Keratinocyte (primary cell): ENCODE data around the gene DYNC1I1. TPM values are rescaled to one million over a fixed set of nuclear protein-coding genes. Genes with fewer than 3 reads are reported as not detected.

Source experiments
- DNase-seq: peaks from one replicate; pipeline ENCODE4 v3.0.0-alpha.2; 2011; ENCODE audit warnings: low read depth, missing footprints, low spot score
- FAIRE-seq: peaks from 2 replicates; lab custom pipeline; 2011; peaks lifted over from hg19 to GRCh38; lab: Jason Lieb, UNC
- H2AFZ ChIP-seq: 2 replicates; pipeline ENCODE4 v1.6.0; 2012; ENCODE audit warnings: low read length, control low read depth, inconsistent platforms; ENCODE audit not compliant: control insufficient read depth
- H3K27ac ChIP-seq: 2 replicates; pipeline ENCODE4 v1.5.1; 2011; ENCODE audit warnings: low read length; ENCODE audit not compliant: control insufficient read depth, insufficient read depth
- H3K27me3 ChIP-seq: 3 replicates; pipeline ENCODE4 v1.6.0; 2011; ENCODE audit warnings: low read length; ENCODE audit not compliant: control insufficient read depth, insufficient read depth; ENCODE audit errors: extremely low read depth
- H3K36me3 ChIP-seq, 2 experiments: 2 replicates in 1 of 2; 3 replicates in 1 of 2; pipeline ENCODE4 v1.5.1; 2011; ENCODE audit warnings: low read length in 2 of 2, mild to moderate bottlenecking in 1 of 2; ENCODE audit not compliant: control insufficient read depth in 2 of 2, insufficient read depth in 2 of 2; ENCODE audit errors: extremely low read depth in 1 of 2
- H3K4me1 ChIP-seq: 3 replicates; pipeline ENCODE4 v1.5.1; 2011; ENCODE audit warnings: low read length; ENCODE audit not compliant: control insufficient read depth, insufficient read depth; ENCODE audit errors: extremely low read depth
- H3K4me2 ChIP-seq: 3 replicates; pipeline ENCODE4 v1.6.0; 2011; ENCODE audit warnings: low read depth, low read length; ENCODE audit not compliant: control insufficient read depth, insufficient read depth; ENCODE audit errors: extremely low read depth
- H3K4me3 ChIP-seq, 3 experiments: fragments of 200-600 bp in 1 of 3; sonication (generic) in 1 of 3; 2 replicates in 2 of 3; 3 replicates in 1 of 3; pipeline ENCODE4 v1.5.1; 2011 to 2016; ENCODE audit warnings: low read length in 3 of 3, mild to moderate bottlenecking in 3 of 3, control low read depth in 2 of 3, inconsistent platforms in 1 of 3, low read depth in 1 of 3, mixed read lengths in 1 of 3, mixed run types in 1 of 3, moderate library complexity in 1 of 3; ENCODE audit not compliant: control insufficient read depth in 2 of 3, insufficient read depth in 2 of 3; ENCODE audit errors: extremely low read depth in 1 of 3
- H3K79me2 ChIP-seq: 2 replicates; pipeline ENCODE4 v1.6.0; 2012; ENCODE audit warnings: low read length; ENCODE audit not compliant: control insufficient read depth, insufficient read depth
- H3K9ac ChIP-seq: 3 replicates; pipeline ENCODE4 v1.6.0; 2011; ENCODE audit warnings: low read length; ENCODE audit not compliant: control insufficient read depth, insufficient read depth; ENCODE audit errors: extremely low read depth
- H3K9me1 ChIP-seq: 3 replicates; pipeline ENCODE4 v1.6.0; 2011; ENCODE audit warnings: low read length; ENCODE audit not compliant: control insufficient read depth, insufficient read depth; ENCODE audit errors: extremely low read depth
- H3K9me3 ChIP-seq: 2 replicates; pipeline ENCODE4 v1.5.1; 2012; ENCODE audit warnings: low read depth, low read length; ENCODE audit not compliant: control insufficient read depth
- H4K20me1 ChIP-seq: 3 replicates; pipeline ENCODE4 v1.6.0; 2011; ENCODE audit warnings: low read length; ENCODE audit not compliant: control insufficient read depth, insufficient read depth; ENCODE audit errors: extremely low read depth
- CTCF ChIP-seq, 3 experiments: IDR thresholded peaks in 1 of 3; conservative IDR thresholded peaks in 1 of 3; optimal IDR thresholded peaks in 1 of 3; 2 replicates in 2 of 3; 3 replicates in 1 of 3; pipeline versions ENCODE3 to v1.5.1; 2011; ENCODE audit warnings: low read length in 3 of 3, mild to moderate bottlenecking in 3 of 3, moderate library complexity in 2 of 3, control low read depth in 1 of 3, inconsistent platforms in 1 of 3; ENCODE audit not compliant: insufficient read depth in 2 of 3; ENCODE audit errors: extremely low read depth in 1 of 3
- EZH2 ChIP-seq: IDR thresholded peaks from one replicate; pipeline ENCODE4 v1.6.1; 2012; ENCODE audit warnings: inconsistent platforms, mild to moderate bottlenecking, low read length, moderate library complexity
- dilution Hi-C: fragments of 300-500 bp; cut with MboI; formaldehyde crosslinking; loops from one replicate; pipeline ENCODE4 v1.7.0; 2020; ENCODE audit warnings: low sequenced_read_pairs; ENCODE audit not compliant: extremely low pct_ligation_motif_present
- polyA plus RNA-seq, 5 experiments: library from polyadenylated mRNA; depleted of rRNA in 3 of 5; stranded (reverse) in 3 of 5; stranded (forward) in 1 of 5; unstranded in 1 of 5; fragments of >200 nt; gene quantifications; 1 replicate in 1 of 5; 2 replicates in 3 of 5; 3 replicates in 1 of 5; pipeline versions ENCODE4 v1.2.1 to v1.2.3, GENCODE V29; 2011 to 2012; ENCODE audit warnings: missing spikeins in 2 of 5, low read depth in 1 of 5, low replicate concordance in 1 of 5

Gene DYNC1I1
- polyA plus RNA-seq, 1 donor (not counting 4 experiments of a cell fraction or from before 2014, with no cell fraction given), result 0.10 TPM

- dilution Hi-C loops, result no loop called here
- no peaks in the 10 kb centered on the region for H3K79me2 ChIP-seq
- H3K36me3 ChIP-seq, result no peaks in the 10 kb centered on the region
- H3K9me3 ChIP-seq, result no peaks in the 10 kb centered on the region
- no peaks in the 10 kb centered on the region for H3K4me1 ChIP-seq
- DNase-seq, result no peak
- H3K4me2 ChIP-seq, result no peak overlapping the region
- no peak overlapping the region for H2AFZ ChIP-seq
- no peak for TF ChIP-seq CTCF (optimal IDR thresholded peaks at IDR 0.05 in 1 of 3, IDR thresholded peaks at IDR 0.05 in 1 of 3, conservative IDR thresholded peaks at IDR 0.05 in 1 of 3; ENCODE audit: extremely low read depth in 1 of 3, insufficient read depth in 2 of 3, low read length in 3 of 3)
- no peak for TF ChIP-seq EZH2
- H3K27ac ChIP-seq, result no peak overlapping the region
- no peak overlapping the region for H3K9ac ChIP-seq
- H3K4me3 ChIP-seq, result no peak overlapping the region
- H4K20me1 ChIP-seq, result no peaks in the 10 kb centered on the region
- H3K9me1 ChIP-seq, result no peaks in the 10 kb centered on the region
- no peaks in the 10 kb centered on the region for H3K27me3 ChIP-seq
- no peak for FAIRE-seq
Observed at GRCh38 chr7:96014617-96015016, 242.3 kb downstream of the DYNC1I1 start.

GRCh38 chr7:96016056-96016586 is 243.8 kb downstream of the DYNC1I1 start:
- Histone ChIP-seq H4K20me1 (no peaks in the 10 kb centered on the region), H3K9me1 (no peaks in the 10 kb centered on the region), H3K79me2 (no peaks in the 10 kb centered on the region), H3K27me3 (no peaks in the 10 kb centered on the region), H3K36me3 (no peaks in the 10 kb centered on the region), H3K9me3 (no peaks in the 10 kb centered on the region), H3K27ac (no peak overlapping the region), H2AFZ (no peak overlapping the region), H3K4me1 (no peaks in the 10 kb centered on the region), H3K4me3 (no peak overlapping the region), H3K4me2 (no peak overlapping the region), H3K9ac (no peak overlapping the region)
- no peak for DNase-seq
- no peak for FAIRE-seq
- dilution Hi-C loops, result no loop called here
- TF ChIP-seq CTCF (optimal IDR thresholded peaks at IDR 0.05 in 1 of 3, IDR thresholded peaks at IDR 0.05 in 1 of 3, conservative IDR thresholded peaks at IDR 0.05 in 1 of 3; ENCODE audit: extremely low read depth in 1 of 3, insufficient read depth in 2 of 3, low read length in 3 of 3) (no peak), EZH2 (no peak)
